T-helper 1 cell treated with Interleukin-12 subunit alpha and Interleukin-12 subunit beta and Interleukin-4 antibody, amounts not matched to agents 30 μg/mL and 1 μg/mL, for 36 hours (primary cell): Measurements from ENCODE around the gene GSTM1.
"Not testable (repeated sequence)": the region's sequence is repeated elsewhere in the genome, so short reads cannot be mapped to it uniquely, and the experiment has no call there.

ENCODE experiments used
- H3K27ac Mint-ChIP-seq: one replicate; pipeline ENCODE4 v1.8.0; 2021; ENCODE audit warnings: mild to moderate bottlenecking, mixed read lengths
- H3K27me3 Mint-ChIP-seq: one replicate; pipeline ENCODE4 v1.8.0; 2021; ENCODE audit warnings: low read depth, mixed read lengths
- H3K36me3 Mint-ChIP-seq: one replicate; pipeline ENCODE4 v1.8.0; 2021; ENCODE audit warnings: low read depth, mixed read lengths
- H3K4me1 Mint-ChIP-seq: one replicate; pipeline ENCODE4 v1.8.0; 2021; ENCODE audit warnings: low read depth, mixed read lengths
- H3K4me3 Mint-ChIP-seq: one replicate; pipeline ENCODE4 v1.8.0; 2021; ENCODE audit warnings: mild to moderate bottlenecking, moderate library complexity, mixed read lengths
- H3K9me3 Mint-ChIP-seq: one replicate; pipeline ENCODE4 v1.8.0; 2021; ENCODE audit warnings: mixed read lengths

Gene GSTM1

GRCh38 chr1:109654519-109654918 lies 33.1 kb upstream of the GSTM1 start:
- peaks cover 3% of the 10 kb centered on the region for H3K36me3 Mint-ChIP-seq
- H3K4me1 Mint-ChIP-seq: peaks cover 17% of the 10 kb centered on the region
- H3K27ac Mint-ChIP-seq: no peak overlapping the region
- no peak overlapping the region for H3K4me3 Mint-ChIP-seq
- no peaks in the 10 kb centered on the region for H3K9me3 Mint-ChIP-seq
- peaks cover 44% of the 10 kb centered on the region for H3K27me3 Mint-ChIP-seq

GRCh38 chr1:109655615-109656519 lies 31.8 kb upstream of the GSTM1 start, which contains the start of gene GSTM4:
GSTM4 (plus strand) TSS chr1:109656099; CDS start chr1:109656390, 291 bp downstream.
- peaks cover 3% of the 10 kb centered on the region for H3K36me3 Mint-ChIP-seq
- peaks cover 17% of the 10 kb centered on the region for H3K4me1 Mint-ChIP-seq
- H3K4me3 Mint-ChIP-seq: peak within 1 kb of the TSS; percentile 96
- peak within 1 kb of the TSS; percentile 96 for H3K27ac Mint-ChIP-seq
- H3K27me3 Mint-ChIP-seq: peaks cover 38% of the 10 kb centered on the region
- no peaks in the 10 kb centered on the region for H3K9me3 Mint-ChIP-seq

- peaks cover 6% of the 10 kb centered on the region for H3K36me3 Mint-ChIP-seq
- no peaks in the 10 kb centered on the region for H3K9me3 Mint-ChIP-seq
- H3K27ac Mint-ChIP-seq: no peak overlapping the region
- H3K4me3 Mint-ChIP-seq: peak overlapping the region; percentile 61
- peaks cover 24% of the 10 kb centered on the region for H3K27me3 Mint-ChIP-seq
- H3K4me1 Mint-ChIP-seq: peaks cover 20% of the 10 kb centered on the region
Measured at GRCh38 chr1:109657395-109657794, 30.2 kb upstream of the GSTM1 start.

- Mint-ChIP-seq H3K27ac (no peak overlapping the region), H3K4me3 (no peak overlapping the region), H3K9me3 (no peaks in the 10 kb centered on the region), H3K27me3 (peaks cover 20% of the 10 kb centered on the region), H3K36me3 (peaks cover 6% of the 10 kb centered on the region), H3K4me1 (peaks cover 20% of the 10 kb centered on the region)
Measured at GRCh38 chr1:109657970-109658369, 29.6 kb upstream of the GSTM1 start.

GRCh38 chr1:109658533-109659042 lies 29.0 kb upstream of the GSTM1 start:
- no peaks in the 10 kb centered on the region for H3K9me3 Mint-ChIP-seq
- peaks cover 14% of the 10 kb centered on the region for H3K27me3 Mint-ChIP-seq
- no peak overlapping the region for H3K4me3 Mint-ChIP-seq
- H3K4me1 Mint-ChIP-seq: peaks cover 20% of the 10 kb centered on the region
- peaks cover 6% of the 10 kb centered on the region for H3K36me3 Mint-ChIP-seq
- peak overlapping the region; percentile 28 for H3K27ac Mint-ChIP-seq

GRCh38 chr1:109659145-109659544 lies 28.5 kb upstream of the GSTM1 start:
- Mint-ChIP-seq H3K4me3 (no peak overlapping the region), H3K27me3 (peaks cover 8% of the 10 kb centered on the region), H3K9me3 (no peaks in the 10 kb centered on the region), H3K4me1 (peaks cover 20% of the 10 kb centered on the region), H3K36me3 (peaks cover 6% of the 10 kb centered on the region), H3K27ac (peak overlapping the region; percentile 28)

- Mint-ChIP-seq H3K27ac (no peak overlapping the region), H3K4me3 (no peak overlapping the region), H3K9me3 (no peaks in the 10 kb centered on the region), H3K27me3 (no peaks in the 10 kb centered on the region), H3K4me1 (peaks cover 16% of the 10 kb centered on the region), H3K36me3 (peaks cover 6% of the 10 kb centered on the region)
Measured at GRCh38 chr1:109659997-109660690, 27.5 kb upstream of the GSTM1 start.

GRCh38 chr1:109660691-109661026 lies 27.0 kb upstream of the GSTM1 start:
- not testable (repeated sequence) for H3K36me3 Mint-ChIP-seq, H3K27me3 Mint-ChIP-seq, H3K9me3 Mint-ChIP-seq, H3K27ac Mint-ChIP-seq, H3K4me3 Mint-ChIP-seq
- H3K4me1 Mint-ChIP-seq: peaks cover 10% of the 10 kb centered on the region

GRCh38 chr1:109661391-109661790 lies 26.2 kb upstream of the GSTM1 start:
- Mint-ChIP-seq H3K4me3 (no peak overlapping the region), H3K36me3 (peaks cover 4% of the 10 kb centered on the region), H3K9me3 (no peaks in the 10 kb centered on the region), H3K27me3 (no peaks in the 10 kb centered on the region), H3K4me1 (peaks cover 8% of the 10 kb centered on the region), H3K27ac (no peak overlapping the region)

GRCh38 chr1:109664671-109665070 lies 22.9 kb upstream of the GSTM1 start:
- Mint-ChIP-seq H3K9me3 (no peaks in the 10 kb centered on the region), H3K4me3 (no peak overlapping the region), H3K27ac (no peak overlapping the region), H3K27me3 (no peaks in the 10 kb centered on the region), H3K36me3 (peaks cover 4% of the 10 kb centered on the region), H3K4me1 (peaks cover 16% of the 10 kb centered on the region)

- Mint-ChIP-seq H3K4me1 (peaks cover 24% of the 10 kb centered on the region), H3K9me3 (no peaks in the 10 kb centered on the region), H3K27me3 (no peaks in the 10 kb centered on the region), H3K36me3 (peaks cover 9% of the 10 kb centered on the region), H3K27ac (peak within 1 kb of the TSS; percentile 14), H3K4me3 (peak within 1 kb of the TSS; percentile 68)
Measured at GRCh38 chr1:109667452-109668122, 20.0 kb upstream of the GSTM1 start, which contains the start of gene GSTM2. GSTM2 (plus strand) TSS chr1:109668057; CDS start chr1:109668116, 59 bp downstream.

GRCh38 chr1:109668123-109668775 lies 19.4 kb upstream of the GSTM1 start:
- H3K9me3 Mint-ChIP-seq: no peaks in the 10 kb centered on the region

GRCh38 chr1:109669246-109669948 lies 18.2 kb upstream of the GSTM1 start:
- no peaks in the 10 kb centered on the region for H3K9me3 Mint-ChIP-seq
- peaks cover 9% of the 10 kb centered on the region for H3K36me3 Mint-ChIP-seq
- H3K27ac Mint-ChIP-seq: peak overlapping the region; percentile 57
- H3K27me3 Mint-ChIP-seq: no peaks in the 10 kb centered on the region
- peaks cover 24% of the 10 kb centered on the region for H3K4me1 Mint-ChIP-seq
- H3K4me3 Mint-ChIP-seq: peak overlapping the region; percentile 66

More at GRCh38 chr1:109668123-109668775, 19.4 kb upstream of the GSTM1 start:
- H3K27me3 Mint-ChIP-seq: no peaks in the 10 kb centered on the region
- peak overlapping the region; percentile 14 for H3K27ac Mint-ChIP-seq
- H3K36me3 Mint-ChIP-seq: peaks cover 9% of the 10 kb centered on the region
- peaks cover 24% of the 10 kb centered on the region for H3K4me1 Mint-ChIP-seq
- H3K4me3 Mint-ChIP-seq: peak overlapping the region; percentile 68
